Esophagus mucosa (tissue), 1 donor: ENCODE measurements around the gene SHD. TPM values are rescaled to one million over a fixed set of nuclear protein-coding genes. Genes with fewer than 3 reads are reported as not detected.

ENCODE experiments used
- ATAC-seq: fragments of 200-7000 bp; cut with Tn5 transposase; one replicate; pipeline ENCODE4 v1.9.1; 2020
- total RNA-seq: library from RNA; stranded (reverse); gene quantifications from one replicate; pipeline ENCODE4 v1.2.4, GENCODE V29; 2023
- donor health status: DM: yes; HTN: yes; CAD: no.

Gene SHD
- total RNA-seq, 1 donor from 2014 or later, result not detected

- ATAC-seq, result no peak
These were observed 19.9 kb downstream of the SHD start for GRCh38 chr19:4298810-4299550.

- ATAC-seq, result no peak
These were observed 21.5 kb downstream of the SHD start for GRCh38 chr19:4300589-4300988.

GRCh38 chr19:4301590-4302242 lies 22.6 kb downstream of the SHD start:
- ATAC-seq, result no peak

- no peak for ATAC-seq
These were observed 23.2 kb downstream of the SHD start, which contains the start of gene TMIGD2 for GRCh38 chr19:4302243-4302640. TMIGD2 (minus strand) TSS chr19:4302389; CDS start chr19:4302385, 4 bp downstream.

DNA sequence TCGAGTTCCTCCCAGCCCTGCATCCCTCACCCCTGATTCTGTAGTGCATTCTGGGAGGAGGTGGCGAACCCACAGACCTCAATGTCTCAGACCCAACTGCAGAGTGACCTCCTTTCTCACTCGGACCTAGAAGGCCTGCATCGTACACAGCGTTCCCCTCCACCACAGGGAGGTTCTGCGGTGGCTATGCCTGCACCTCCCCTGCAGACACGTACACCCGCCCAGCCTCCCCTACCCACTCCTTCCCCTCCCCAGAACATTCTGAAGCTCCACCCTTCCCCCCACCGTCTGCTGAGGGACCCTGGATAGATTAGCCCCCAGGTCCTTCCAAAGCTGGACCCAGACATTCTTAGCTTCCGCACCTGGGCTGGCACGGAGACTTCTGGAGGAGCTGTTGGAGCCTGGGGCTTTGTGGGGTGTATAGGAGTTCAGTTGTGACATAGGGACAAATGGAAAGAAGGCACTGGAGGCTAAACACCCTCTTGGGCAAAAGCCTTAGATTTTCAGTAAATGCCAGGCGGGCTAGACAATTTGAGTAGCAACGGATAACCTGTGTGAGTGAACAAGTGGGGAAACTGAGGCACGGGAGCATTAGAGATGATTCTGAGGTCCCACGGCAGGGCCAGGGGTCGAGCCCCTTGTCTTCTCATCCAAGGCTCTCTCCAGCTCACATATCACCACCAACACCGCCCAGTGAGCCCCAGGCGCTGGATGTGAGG lies 24.9 kb downstream of the SHD start:
- ATAC-seq, result no peak

- no peak for ATAC-seq
These were observed 25.6 kb downstream of the SHD start, which contains the start of gene FSD1 for GRCh38 chr19:4304538-4305256. FSD1 (plus strand) TSS chr19:4304598; CDS start chr19:4304747, 149 bp downstream.

- ATAC-seq, result no peak
These were observed 26.2 kb downstream of the SHD start for GRCh38 chr19:4305257-4305612.

GRCh38 chr19:4305659-4306058 lies 26.6 kb downstream of the SHD start:
- ATAC-seq, result peak; percentile 13

- peak; percentile 49 for ATAC-seq
These were observed 31.4 kb downstream of the SHD start for GRCh38 chr19:4310247-4311121.

DNA sequence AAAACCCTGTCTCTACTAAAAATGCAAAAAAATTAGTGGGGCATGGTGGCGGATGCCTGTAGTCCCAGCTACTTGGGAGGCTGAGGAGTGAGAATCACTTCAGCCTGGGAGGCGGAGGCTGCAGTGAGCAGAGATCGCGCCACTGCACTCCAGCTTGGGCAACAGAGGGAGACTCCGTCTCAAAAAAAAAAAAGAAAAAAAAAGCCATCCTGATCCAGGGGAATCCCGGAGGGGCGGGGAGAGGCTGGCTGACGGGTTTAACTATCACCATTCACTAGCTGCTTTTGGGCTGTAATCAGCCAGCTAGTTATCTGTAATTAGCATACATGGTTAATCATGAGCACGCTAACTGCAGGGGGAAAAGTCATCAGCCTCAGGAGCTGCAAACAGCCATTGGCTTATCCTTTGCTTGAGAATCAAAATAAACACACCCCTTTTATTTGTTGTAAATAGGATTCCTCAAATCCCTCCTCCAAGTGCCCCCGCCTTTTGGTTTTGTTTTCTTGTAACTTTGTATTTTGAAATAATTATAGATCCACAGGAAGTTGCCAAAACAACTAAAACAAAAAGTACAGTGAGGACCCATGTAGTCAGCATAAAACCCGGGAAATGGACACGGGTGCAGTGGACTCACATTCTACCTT lies 34.9 kb downstream of the SHD start:
- no peak for ATAC-seq

- ATAC-seq, result peak; percentile 72
These were observed 37.9 kb downstream of the SHD start for GRCh38 chr19:4316956-4317355.

DNA sequence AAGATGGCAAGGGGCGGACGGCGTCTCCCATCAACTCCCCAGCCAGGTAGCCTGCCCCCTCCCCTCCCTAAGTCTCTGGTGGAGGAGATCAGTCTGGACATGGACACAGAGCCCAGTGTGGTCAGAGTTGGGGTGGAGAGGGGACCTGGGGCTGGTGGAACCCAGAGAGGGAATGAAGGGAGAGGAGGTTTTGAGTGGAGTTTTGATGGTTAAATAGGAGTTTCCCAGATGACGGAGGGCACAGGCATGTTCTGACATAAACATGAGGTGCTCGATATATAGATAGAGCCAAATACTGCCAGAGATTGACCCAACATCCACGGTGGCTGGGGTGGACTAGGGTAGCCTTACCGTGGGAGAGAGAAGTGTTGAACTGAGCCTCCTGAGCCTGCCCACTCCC lies 39.4 kb downstream of the SHD start:
- ATAC-seq, result no peak

DNA sequence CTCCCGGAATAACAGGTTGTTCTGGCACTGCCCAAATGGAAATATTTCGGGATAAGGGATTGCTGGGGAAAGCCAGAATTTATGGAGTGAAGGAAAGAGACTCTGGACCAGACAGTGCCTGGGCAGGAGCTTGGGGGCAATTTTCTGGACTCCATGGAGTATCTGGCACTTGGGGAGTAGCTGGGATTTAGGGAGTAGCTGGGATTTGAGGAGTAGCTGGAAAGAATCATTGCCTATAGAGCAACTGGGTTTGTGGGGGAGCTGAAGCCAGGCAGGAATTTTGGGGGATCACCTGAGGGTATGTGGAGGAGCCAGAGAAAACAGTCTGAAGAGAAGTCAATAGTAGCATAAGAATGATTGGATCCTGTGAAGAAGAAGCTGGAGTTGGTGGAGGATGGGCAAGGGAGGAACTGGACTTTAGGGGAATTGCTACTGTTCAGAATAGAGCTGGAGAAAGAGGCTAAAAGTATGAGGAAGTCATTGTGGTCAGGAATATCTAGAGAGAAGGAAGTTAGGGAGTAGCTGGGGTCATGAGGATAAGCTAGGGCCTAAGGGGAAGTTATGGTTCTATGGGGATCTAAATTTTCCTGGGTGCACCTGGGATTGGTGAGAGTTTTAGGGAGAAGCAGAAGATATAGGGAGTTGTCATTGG lies 40.1 kb downstream of the SHD start:
- no peak for ATAC-seq

DNA sequence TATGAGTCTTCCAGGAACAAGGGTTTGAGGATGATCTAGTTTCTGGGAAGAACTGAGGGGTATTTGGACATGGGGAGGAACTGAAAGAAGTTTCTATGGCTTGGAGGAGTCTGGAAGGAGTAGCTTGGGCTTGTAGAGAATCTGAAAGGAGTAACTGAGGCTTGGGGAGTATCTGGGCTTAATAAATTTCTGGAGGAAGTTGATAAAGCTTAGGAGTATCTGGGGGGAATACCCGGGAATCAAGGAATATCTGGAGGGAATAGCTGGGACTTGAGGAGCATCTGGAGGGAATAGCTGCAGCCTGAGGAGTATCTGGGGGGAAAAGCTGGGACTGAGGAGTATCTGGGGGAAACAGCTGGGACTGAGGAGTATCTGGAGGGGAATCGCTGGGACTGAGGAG lies 41.4 kb downstream of the SHD start:
- no peak for ATAC-seq

DNA sequence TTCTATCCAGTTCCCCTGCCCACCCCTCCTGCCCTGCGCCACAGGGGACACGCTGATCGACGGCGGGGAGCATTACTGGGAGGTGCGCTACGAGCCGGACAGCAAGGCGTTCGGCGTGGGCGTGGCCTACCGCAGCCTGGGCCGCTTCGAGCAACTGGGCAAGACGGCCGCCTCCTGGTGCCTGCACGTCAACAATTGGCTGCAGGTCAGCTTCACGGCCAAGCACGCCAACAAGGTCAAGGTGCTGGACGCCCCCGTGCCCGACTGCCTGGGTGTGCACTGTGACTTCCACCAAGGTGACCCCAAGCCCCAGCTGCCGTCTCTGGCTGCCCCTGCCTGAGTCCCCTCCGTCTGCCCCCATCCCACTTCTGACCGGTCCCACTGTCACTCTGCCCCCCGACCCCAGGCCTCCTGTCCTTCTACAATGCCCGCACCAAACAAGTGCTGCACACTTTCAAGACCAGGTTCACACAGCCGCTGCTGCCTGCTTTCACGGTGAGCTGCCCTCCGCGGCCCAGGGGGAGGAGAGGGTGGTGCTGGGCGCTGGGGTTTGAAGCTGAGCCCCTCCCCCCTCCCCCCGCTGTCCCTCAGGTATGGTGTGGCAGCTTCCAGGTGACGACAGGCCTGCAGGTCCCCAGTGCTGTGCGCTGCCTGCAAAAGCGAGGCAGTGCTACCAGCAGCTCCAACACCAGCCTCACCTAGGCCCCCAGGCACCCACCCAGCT lies 44.0 kb downstream of the SHD start:
- ATAC-seq, result no peak

DNA sequence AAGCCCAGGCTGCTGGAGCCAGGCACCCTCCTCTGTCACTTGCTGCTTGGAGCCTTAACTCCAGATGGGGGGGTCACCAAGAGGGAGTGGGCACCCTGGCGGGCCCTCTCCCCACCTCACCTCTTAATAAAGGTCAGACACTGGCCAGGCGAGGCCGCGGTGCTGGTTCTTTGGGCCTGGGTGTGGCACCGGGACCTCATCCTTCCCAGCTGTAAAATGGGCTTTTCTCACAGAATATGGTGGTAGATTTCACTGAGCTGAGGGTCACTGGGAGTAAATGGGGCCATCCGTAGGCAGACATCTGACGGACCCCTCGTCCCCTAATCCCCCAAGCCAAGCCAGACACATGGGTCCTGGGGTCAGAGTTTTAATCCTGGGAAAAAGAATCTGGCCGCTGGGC lies 44.6 kb downstream of the SHD start:
- no peak for ATAC-seq

DNA sequence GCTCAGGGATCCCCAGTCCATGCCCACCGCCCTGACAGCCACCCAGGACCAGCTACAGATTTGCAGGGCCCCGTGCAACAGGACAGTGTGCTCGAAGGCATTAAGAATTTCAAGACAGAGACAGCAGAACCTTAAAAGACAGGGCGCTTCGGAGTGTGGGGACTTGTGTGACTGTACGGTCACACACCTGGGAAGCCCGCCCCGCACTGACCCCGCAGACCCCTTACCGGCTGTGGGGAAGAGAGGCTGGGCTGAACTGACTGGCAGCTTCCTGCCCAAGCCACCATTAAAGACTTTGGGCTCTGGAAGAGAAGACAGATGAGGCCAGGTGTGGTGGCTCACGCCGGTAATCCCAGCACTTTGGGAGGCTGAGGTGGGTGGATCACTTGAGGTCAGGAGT lies 45.2 kb downstream of the SHD start:
- ATAC-seq, result no peak

GRCh38 chr19:4326215-4326836 lies 47.3 kb downstream of the SHD start:
- ATAC-seq, result no peak

DNA sequence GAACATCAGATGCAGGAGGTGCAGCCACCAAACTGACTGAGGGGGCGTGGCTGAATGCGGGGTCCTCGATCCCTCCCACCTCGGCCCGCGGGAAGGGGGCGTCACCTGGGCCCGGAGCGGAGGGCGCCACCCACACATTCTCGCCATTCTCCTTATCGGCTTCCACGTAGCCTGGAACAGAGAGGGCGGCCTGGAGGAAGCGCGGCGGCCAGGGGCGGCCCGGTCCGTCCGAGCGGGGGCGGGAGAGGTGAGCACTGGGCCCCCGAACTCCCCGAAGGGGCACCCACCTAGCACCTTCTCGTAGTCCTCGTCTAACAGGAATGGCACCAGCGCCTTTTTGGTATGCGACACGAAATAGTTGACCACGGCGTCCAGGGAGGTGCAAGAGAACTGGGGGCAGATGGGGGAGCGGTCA lies 47.8 kb downstream of the SHD start:
- no peak for ATAC-seq
